ENCODE results near the gene GET4.

DNA sequence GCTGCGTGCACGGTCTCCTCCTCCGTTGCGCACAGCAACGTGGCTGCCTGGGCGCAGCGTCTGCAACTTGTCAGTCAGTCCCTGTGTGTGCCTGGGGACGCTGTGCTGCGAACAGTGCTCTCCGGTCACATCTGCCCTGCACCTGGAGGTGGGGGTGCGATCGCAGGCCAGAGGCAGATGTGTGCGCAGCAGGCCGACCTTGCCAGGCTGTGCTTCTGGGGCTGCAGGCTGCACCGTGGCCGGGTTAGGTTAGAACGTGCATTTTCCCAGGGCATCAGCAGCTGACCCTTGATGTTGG lies 8.2 kb upstream of the GET4 start:
- TF ChIP-seq POLR2AphosphoS5 (IDR thresholded peaks at IDR 0.05; ENCODE audit: low read depth, low read length) (no peak), POLR2A (IDR thresholded peaks at IDR 0.05; ENCODE audit: low read depth, low read length) (no peak), TAF1 (IDR thresholded peaks at IDR 0.05; ENCODE audit: low read depth, low read length) (no peak), SPI1 (IDR thresholded peaks at IDR 0.05; ENCODE audit: low read depth, low read length) (no peak), PAX5 (IDR thresholded peaks at IDR 0.05; ENCODE audit: insufficient read depth, low read length, severe bottlenecking) (no peak)
